CD4-positive, alpha-beta T cell treated with Interleukin-4 for 4 hours (primary cell): ENCODE measurements around the gene CDK18.
A peak's percentile ranks its signal among the peaks of the same experiment; 100 is the strongest.

Source experiments
- DNase-seq: peaks from one replicate; pipeline ENCODE4 v3.0.0-alpha.2; 2020

CDK18 gene

GRCh38 chr1:205525495-205526285, 21.2 kb downstream of the CDK18 start:
- DNase-seq, result no peak

DNA sequence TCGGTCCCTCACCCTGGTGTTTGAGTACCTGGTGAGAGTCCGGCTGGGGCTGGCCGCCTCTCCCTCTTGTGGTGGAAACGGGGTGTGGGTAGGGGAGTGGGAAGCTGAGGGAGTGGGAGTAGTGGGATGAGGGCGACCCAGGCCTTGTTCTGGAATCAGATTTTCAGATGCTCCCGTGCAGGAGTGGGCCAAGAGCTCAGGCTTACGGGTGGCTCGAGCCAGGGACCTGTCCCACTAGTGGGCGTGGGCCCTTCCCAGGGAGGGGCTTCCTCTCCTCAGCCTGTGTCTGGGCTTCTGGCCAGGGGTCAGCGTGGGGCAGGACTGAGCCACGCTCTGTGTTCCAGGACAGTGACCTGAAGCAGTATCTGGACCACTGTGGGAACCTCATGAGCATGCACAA, 22.0 kb downstream of the CDK18 start:
- no peak for DNase-seq

DNA sequence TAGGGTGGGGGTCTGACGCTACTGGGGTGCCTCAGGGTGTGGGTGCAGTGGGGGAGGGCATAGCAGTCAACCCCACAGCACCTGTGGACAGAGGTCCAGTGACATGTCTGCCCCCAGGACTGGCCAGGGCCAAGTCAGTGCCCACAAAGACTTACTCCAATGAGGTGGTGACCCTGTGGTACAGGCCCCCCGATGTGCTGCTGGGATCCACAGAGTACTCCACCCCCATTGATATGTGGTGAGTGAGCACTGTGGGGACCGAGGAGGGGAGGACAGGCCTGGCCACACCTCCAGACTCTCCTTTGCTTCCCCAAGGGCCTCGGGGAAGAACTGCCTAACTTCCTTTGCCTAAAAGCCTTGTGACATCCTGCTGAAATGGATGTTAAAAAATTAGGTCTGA, 23.5 kb downstream of the CDK18 start:
- DNase-seq, result no peak

DNA sequence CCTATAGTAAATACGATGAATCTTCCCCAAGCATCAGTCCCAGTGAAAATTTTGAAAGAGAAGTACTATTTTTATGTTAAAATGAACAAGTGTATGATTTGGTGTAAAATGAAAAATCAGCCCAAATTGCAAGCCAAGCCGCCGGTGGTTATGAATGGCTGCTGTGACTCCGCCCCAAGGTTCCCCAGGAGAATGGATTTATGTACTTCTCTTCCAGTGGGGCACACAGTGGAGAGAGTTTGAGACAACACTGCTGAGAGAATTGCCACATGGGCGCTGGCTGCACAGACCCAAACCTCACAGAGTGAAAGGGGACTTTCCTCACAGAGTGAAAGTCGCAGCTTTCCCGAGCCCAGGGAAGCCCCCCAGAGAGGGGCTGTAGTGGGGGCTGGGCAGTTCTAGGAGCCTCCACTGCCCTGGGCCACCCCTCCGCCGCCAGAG, 24.0 kb downstream of the CDK18 start:
- no peak for DNase-seq

GRCh38 chr1:205528887-205529825, 24.7 kb downstream of the CDK18 start:
- DNase-seq, result peak; percentile 51

DNA sequence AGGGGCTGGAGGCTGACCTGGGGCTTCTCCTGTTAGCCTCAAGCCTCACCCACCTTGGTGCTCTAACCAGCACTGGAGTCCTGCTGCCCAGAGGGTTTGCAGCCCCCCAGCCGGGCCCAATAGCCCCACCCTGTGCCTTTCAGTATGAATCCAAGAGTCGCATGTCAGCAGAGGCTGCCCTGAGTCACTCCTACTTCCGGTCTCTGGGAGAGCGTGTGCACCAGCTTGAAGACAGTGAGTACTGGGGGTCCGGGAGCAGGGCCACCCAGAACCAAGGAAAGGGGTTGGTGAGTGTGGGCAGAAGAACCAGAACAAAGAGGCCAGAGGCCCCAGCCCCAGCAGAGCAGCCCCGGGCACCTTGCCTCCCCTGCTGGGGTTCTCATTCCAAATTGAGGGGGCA, 25.6 kb downstream of the CDK18 start:
- no peak for DNase-seq

DNA sequence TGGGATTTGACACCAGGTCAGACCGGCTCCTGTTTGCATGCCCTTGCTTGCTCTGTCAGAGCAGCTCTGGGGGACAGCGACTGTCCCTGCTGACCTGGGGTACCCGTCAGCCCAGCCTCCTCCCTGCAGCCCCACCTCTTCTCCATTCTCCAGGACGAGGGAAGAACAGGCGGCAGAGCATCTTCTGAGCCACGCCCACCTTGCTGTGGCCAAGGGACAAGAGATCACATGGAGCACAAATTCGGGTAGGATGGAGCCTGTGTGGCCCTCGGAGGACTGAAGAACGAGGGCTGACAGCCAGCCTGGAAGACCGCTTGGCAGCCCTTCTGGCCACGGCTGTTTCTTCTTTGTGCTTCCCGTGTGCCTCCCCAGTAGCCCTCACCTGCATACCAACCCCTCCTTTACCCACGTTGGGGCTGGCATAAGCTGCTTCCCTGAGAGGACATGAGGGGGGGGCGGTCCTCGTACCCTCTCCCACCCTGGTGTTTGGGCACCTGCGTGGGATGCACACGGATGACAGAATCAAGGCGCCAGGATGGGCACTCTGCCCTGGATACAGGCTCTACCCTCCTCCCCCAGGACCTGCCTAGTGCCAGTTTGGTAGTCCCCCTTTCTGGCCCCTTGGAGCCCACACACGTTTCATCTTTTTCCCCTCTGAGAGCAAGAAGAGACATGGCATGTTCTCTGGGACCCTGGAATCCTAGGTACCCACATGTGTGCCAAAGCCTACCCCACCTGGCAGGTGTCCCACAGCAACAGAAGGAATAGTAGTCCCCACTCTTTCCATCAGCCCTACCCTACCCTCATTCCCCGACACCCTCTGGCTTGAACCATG, 26.9 kb downstream of the CDK18 start:
- no peak for DNase-seq

GRCh38 chr1:205532026-205532898, 27.8 kb downstream of the CDK18 start:
- DNase-seq, result no peak

DNA sequence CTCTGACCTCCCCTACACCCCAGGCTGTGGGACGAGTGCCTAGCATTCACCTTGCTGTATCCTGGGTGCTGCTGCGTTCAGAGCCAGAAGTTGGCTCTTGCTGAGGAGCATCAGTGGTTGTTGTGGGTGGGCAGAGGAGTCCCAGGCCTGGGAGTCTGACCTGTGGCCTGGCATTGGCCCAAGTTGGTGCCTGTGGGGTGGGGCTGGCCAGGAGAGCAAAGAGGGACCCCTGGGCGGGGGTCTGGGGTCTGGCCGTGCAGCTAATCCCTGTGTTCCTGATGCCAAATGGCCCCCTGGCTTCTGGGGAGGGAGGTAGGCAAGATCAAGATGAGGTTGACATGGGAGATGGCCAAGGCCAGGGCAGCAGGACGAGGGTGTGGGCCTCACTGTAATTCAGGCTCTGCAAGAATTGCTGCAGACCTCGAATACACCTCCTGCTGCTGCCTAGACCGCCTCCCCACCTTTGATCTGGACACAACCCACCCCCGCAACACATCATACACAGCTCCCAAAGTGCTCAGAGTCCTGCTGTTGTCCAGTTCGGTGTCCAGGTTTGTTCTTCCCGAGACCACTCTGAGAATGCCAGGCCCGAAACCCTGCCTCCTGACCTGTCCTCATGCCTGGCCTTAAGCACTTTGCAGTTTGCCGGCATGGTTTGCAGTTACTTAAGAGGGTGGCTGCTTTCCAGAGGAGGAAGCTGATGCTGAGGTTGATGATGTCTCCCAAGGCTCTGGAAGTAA, 28.7 kb downstream of the CDK18 start:
- no peak for DNase-seq

GRCh38 chr1:205533748-205534443, 29.4 kb downstream of the CDK18 start:
- DNase-seq, result no peak

- no peak for DNase-seq
Observed at GRCh38 chr1:205534444-205534985, 30.0 kb downstream of the CDK18 start.

DNA sequence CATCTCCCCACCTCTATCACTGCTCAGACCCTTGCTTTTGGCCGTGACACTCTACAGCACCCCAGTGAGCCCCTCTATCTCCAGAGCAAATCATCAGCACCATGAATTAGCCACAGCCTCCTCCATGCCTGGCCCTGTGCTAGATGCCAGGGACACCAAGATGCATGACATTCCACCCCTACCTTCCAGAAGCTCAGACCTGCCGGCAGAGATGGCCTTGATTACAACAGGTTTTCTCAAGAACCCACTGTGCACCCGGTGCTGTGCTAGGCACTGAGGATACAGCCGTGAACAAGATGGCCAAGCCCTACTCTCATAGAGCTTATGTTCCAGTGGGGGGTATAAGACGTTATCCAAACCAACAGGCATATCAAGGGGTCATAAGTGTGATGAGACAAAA, 30.6 kb downstream of the CDK18 start:
- no peak for DNase-seq

- no peak for DNase-seq
Observed at GRCh38 chr1:205535866-205536758, 31.6 kb downstream of the CDK18 start.

- DNase-seq, result no peak
Observed at GRCh38 chr1:205536759-205537361, 32.4 kb downstream of the CDK18 start.

DNA sequence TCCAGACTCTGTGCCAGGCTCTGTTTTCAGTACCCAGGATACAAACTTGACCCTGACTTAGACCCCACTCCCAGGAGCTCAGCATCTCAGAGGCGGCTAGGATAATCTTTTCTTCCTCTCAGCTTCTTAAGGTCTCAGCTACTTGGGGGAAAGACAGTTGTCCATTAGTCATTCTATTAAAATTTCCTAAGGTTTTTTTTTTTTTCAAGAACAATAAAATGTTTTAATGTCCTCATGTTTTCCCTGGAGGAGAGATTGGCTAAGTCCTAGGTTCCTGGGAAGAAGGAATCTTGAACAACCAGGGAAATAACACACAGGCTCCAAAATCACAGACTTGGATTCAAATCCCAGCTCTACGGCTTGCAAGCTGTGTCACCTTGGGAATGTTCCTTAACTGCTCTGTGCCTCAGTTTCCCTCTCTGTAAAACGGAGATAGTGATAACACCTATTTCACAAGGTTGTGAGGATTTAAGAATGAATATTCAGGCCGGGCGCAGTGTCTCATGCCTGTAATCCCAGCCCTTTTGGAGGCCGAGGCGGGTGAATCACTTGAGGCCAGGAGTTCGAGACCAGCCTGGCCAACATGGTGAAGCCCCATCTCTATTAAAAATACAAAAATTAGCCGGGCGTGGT, 33.0 kb downstream of the CDK18 start:
- no peak for DNase-seq

DNA sequence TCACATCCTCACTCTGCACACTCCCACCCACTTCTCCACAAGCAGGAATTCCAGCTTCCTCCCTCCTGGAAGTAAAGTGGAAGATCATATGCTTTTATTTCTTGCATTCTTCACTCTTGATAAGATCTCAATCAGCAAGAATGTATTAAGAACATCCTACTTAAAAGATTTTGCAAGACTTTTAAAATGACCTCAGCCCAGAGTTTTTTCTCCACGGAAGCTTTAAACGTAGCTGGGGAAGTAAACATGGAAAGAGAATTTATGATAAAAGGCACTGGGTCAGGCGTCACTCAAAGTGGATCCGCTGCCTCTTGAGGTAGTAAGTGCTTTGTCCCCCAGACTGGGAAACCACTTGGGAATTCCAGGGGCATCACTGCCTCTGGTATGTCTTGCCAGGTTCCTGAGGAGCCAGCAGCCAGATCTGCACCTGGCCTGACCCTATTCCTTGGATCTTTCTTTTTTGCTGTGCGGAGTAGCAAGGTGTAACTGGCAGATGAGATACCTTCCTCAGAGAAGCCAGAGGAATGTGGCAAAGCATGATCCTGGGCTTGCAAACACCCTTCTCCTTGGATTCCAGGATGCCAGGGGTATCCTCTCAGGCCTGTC, 33.9 kb downstream of the CDK18 start:
- no peak for DNase-seq

- DNase-seq, result no peak
Observed at GRCh38 chr1:205541161-205541886, 36.9 kb downstream of the CDK18 start.
